Astrocyte (in vitro differentiated cells and primary cell): ENCODE measurements around the gene PTPRM. TPM values are rescaled to one million over a fixed set of nuclear protein-coding genes. Genes with fewer than 3 reads are reported as not detected.
A peak's percentile ranks its signal among the peaks of the same experiment; 100 is the strongest.

Source experiments
- DNase-seq: peaks from one replicate; pipeline ENCODE4 v3.0.0-alpha.2; 2010; ENCODE audit warnings: low read depth
- FAIRE-seq: peaks from 2 replicates; lab custom pipeline; 2011; peaks lifted over from hg19 to GRCh38; lab: Jason Lieb, UNC
- H2AFZ ChIP-seq: 2 replicates; pipeline ENCODE4 v1.6.0; 2012; ENCODE audit warnings: low read depth, low read length, inconsistent platforms
- H3K27ac ChIP-seq: 2 replicates; pipeline ENCODE4 v1.5.1; 2011; ENCODE audit warnings: low read depth, low read length, inconsistent platforms
- H3K27me3 ChIP-seq: 2 replicates; pipeline ENCODE4 v1.6.0; 2011; ENCODE audit warnings: low read length, inconsistent platforms; ENCODE audit not compliant: insufficient read depth
- H3K36me3 ChIP-seq: 2 replicates; pipeline ENCODE4 v1.5.1; 2011; ENCODE audit warnings: low read length, inconsistent platforms; ENCODE audit not compliant: insufficient read depth
- H3K4me1 ChIP-seq: 2 replicates; pipeline ENCODE4 v1.5.1; 2011; ENCODE audit warnings: low read length, inconsistent platforms; ENCODE audit not compliant: insufficient read depth
- H3K4me2 ChIP-seq: 2 replicates; pipeline ENCODE4 v1.6.0; 2012; ENCODE audit warnings: low read length, inconsistent platforms
- H3K4me3 ChIP-seq: 2 replicates; pipeline ENCODE4 v1.5.1; 2011; ENCODE audit warnings: low read depth, mild to moderate bottlenecking, low read length, inconsistent platforms; ENCODE audit not compliant: insufficient read depth
- H3K79me2 ChIP-seq: 2 replicates; pipeline ENCODE4 v1.6.0; 2012; ENCODE audit warnings: mild to moderate bottlenecking, low read length, inconsistent platforms; ENCODE audit not compliant: insufficient read depth
- H3K9ac ChIP-seq: 2 replicates; pipeline ENCODE4 v1.6.0; 2012; ENCODE audit warnings: mild to moderate bottlenecking, low read length, inconsistent platforms
- H3K9me3 ChIP-seq: 2 replicates; pipeline ENCODE4 v1.5.1; 2012; ENCODE audit warnings: low read depth, mild to moderate bottlenecking, low read length, inconsistent platforms; ENCODE audit not compliant: insufficient read depth
- H4K20me1 ChIP-seq: 2 replicates; pipeline ENCODE4 v1.6.0; 2012; ENCODE audit warnings: low read length, inconsistent platforms; ENCODE audit not compliant: insufficient read depth
- H3K27ac Mint-ChIP-seq: one replicate; pipeline ENCODE4 v1.8.0; 2021; ENCODE audit warnings: mild to moderate bottlenecking, mixed read lengths; ENCODE audit not compliant: unreplicated experiment
- H3K27me3 Mint-ChIP-seq: one replicate; pipeline ENCODE4 v1.8.0; 2021; ENCODE audit warnings: low read depth, mixed read lengths; ENCODE audit not compliant: unreplicated experiment
- H3K36me3 Mint-ChIP-seq: one replicate; pipeline ENCODE4 v1.8.0; 2021; ENCODE audit warnings: low read depth, mixed read lengths; ENCODE audit not compliant: unreplicated experiment
- H3K4me1 Mint-ChIP-seq: one replicate; pipeline ENCODE4 v1.8.0; 2021; ENCODE audit warnings: low read depth, mixed read lengths; ENCODE audit not compliant: unreplicated experiment
- H3K4me3 Mint-ChIP-seq: one replicate; pipeline ENCODE4 v1.8.0; 2021; ENCODE audit warnings: mild to moderate bottlenecking, moderate library complexity, mixed read lengths; ENCODE audit not compliant: unreplicated experiment
- H3K9me3 Mint-ChIP-seq: one replicate; pipeline ENCODE4 v1.8.0; 2021; ENCODE audit warnings: mild to moderate bottlenecking, mixed read lengths; ENCODE audit not compliant: unreplicated experiment
- CTCF ChIP-seq: IDR thresholded peaks from 2 replicates; pipeline ENCODE4 v1.5.1; 2011; ENCODE audit warnings: low read depth, mild to moderate bottlenecking, inconsistent platforms, low read length, moderate library complexity; ENCODE audit not compliant: insufficient read depth
- EZH2 ChIP-seq: IDR thresholded peaks from 2 replicates; pipeline ENCODE4 v1.6.1; 2012; ENCODE audit warnings: mild to moderate bottlenecking, low read length, inconsistent platforms; ENCODE audit not compliant: insufficient read depth
- total RNA-seq: library from RNA; stranded (reverse); gene quantifications from 2 replicates; pipeline ENCODE4 v1.2.1, GENCODE V29; 2021

The PTPRM gene
- total RNA-seq, 1 donor from 2014 or later, result 59.6 TPM

GRCh38 chr18:7822435-7823331, 255.6 kb downstream of the PTPRM start:
- Mint-ChIP-seq H3K36me3 (peaks cover 25% of the 10 kb centered on the region), H3K9me3 (no peaks in the 10 kb centered on the region), H3K4me3 (no peak overlapping the region), H3K27ac (no peak overlapping the region), H3K4me1 (peaks cover 5% of the 10 kb centered on the region), H3K27me3 (no peaks in the 10 kb centered on the region)
- Histone ChIP-seq H3K36me3 (no peaks in the 10 kb centered on the region), H3K9ac (peak overlapping the region; percentile 20), H3K27me3 (no peaks in the 10 kb centered on the region), H3K27ac (peak overlapping the region; percentile 21), H3K79me2 (no peaks in the 10 kb centered on the region), H2AFZ (peak overlapping the region; percentile 44), H3K9me3 (no peaks in the 10 kb centered on the region), H3K4me2 (peak overlapping the region; percentile 82), H3K4me1 (peaks cover 9% of the 10 kb centered on the region), H4K20me1 (peaks cover 20% of the 10 kb centered on the region), H3K4me3 (peak overlapping the region; percentile 14)
- peak; percentile 26 for DNase-seq
- TF ChIP-seq CTCF, result no peak
- no peak for TF ChIP-seq EZH2
- FAIRE-seq, result no peak

- no peaks in the 10 kb centered on the region for H3K79me2 ChIP-seq
- no peaks in the 10 kb centered on the region for H3K27me3 ChIP-seq
- TF ChIP-seq CTCF, result no peak
- H3K4me3 ChIP-seq, result no peak overlapping the region
- H4K20me1 ChIP-seq, result peaks cover 15% of the 10 kb centered on the region
- H3K4me1 ChIP-seq, result peaks cover 9% of the 10 kb centered on the region
- DNase-seq (no peak), FAIRE-seq (no peak)
- no peak overlapping the region for H3K27ac ChIP-seq
- no peak overlapping the region for H2AFZ ChIP-seq
- H3K9ac ChIP-seq, result no peak overlapping the region
- H3K9me3 ChIP-seq, result no peaks in the 10 kb centered on the region
- Mint-ChIP-seq H3K36me3 (peaks cover 12% of the 10 kb centered on the region), H3K9me3 (no peaks in the 10 kb centered on the region), H3K4me3 (no peak overlapping the region), H3K27me3 (no peaks in the 10 kb centered on the region), H3K27ac (no peak overlapping the region), H3K4me1 (peaks cover 5% of the 10 kb centered on the region)
- H3K4me2 ChIP-seq, result no peak overlapping the region
- no peaks in the 10 kb centered on the region for H3K36me3 ChIP-seq
Measured at GRCh38 chr18:7824970-7825369, 257.9 kb downstream of the PTPRM start.

DNA sequence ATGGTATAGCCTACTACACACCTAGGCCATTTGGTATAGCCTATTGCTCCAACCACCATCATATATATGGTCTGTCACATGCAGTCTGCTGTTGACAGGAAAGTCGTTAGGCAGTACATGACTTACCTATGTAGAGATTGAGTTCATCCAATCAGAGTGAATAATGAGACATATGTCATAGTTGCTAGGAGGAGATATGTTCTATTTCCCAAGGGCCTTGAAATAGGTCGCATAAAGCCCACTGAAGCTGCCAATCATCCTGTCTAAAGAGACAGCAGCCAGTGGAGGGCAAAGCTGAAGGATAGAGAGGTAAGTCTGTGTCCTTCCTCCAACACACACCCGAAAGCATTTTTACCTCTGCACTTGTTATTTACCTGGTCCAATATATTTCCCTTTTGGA, 263.4 kb downstream of the PTPRM start:
- no peaks in the 10 kb centered on the region for H3K9me3 Mint-ChIP-seq
- H3K27ac Mint-ChIP-seq, result no peak overlapping the region

More for the DNA sequence above, 263.4 kb downstream of the PTPRM start:
- Histone ChIP-seq H3K4me2 (no peak overlapping the region), H3K79me2 (no peaks in the 10 kb centered on the region), H3K4me1 (no peaks in the 10 kb centered on the region), H3K9ac (no peak overlapping the region), H4K20me1 (peaks cover 6% of the 10 kb centered on the region), H2AFZ (no peak overlapping the region), H3K36me3 (no peaks in the 10 kb centered on the region), H3K27ac (no peak overlapping the region), H3K4me3 (no peak overlapping the region), H3K9me3 (no peaks in the 10 kb centered on the region), H3K27me3 (no peaks in the 10 kb centered on the region)
- no peak for FAIRE-seq
- Mint-ChIP-seq H3K4me3 (no peak overlapping the region), H3K4me1 (no peaks in the 10 kb centered on the region), H3K27me3 (no peaks in the 10 kb centered on the region), H3K36me3 (no peaks in the 10 kb centered on the region)
- DNase-seq, result no peak
- no peak for TF ChIP-seq CTCF
- no peak for TF ChIP-seq EZH2
